ENCODE data around the gene ZC3H4.

Gene ZC3H4

DNA sequence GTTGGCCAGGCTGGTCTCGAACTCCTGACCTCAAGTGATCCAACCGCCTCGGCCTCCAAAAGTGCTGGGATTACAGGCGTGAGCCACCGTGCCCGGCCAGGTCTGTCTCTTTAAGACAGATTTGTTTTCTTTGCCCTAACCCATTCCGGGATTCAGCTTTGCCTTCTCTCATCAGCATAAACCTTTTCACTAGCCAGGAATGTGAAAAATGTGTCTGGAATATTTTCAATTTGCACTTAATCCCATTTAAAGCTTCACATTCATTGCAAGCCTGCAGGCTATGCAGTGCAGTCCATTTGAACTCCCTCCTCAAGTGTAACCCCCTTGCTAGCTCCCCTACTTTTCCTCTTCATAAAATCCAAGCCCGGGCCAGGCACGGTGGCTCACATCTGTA lies 64.3 kb downstream of the ZC3H4 start:
- DNase-seq (ENCODE audit: low spot score), result peak; percentile 38

GRCh38 chr19:47047763-47048405 lies 65.7 kb downstream of the ZC3H4 start:
- peak; percentile 99 for DNase-seq (ENCODE audit: low spot score)

GRCh38 chr19:47047272-47047762 lies 66.3 kb downstream of the ZC3H4 start:
- DNase-seq (ENCODE audit: low spot score), result no peak

GRCh38 chr19:47045867-47046470 lies 67.6 kb downstream of the ZC3H4 start:
- no peak for DNase-seq (ENCODE audit: low spot score)

GRCh38 chr19:47044946-47045866 lies 68.4 kb downstream of the ZC3H4 start:
- no peak for DNase-seq (ENCODE audit: low spot score)

- DNase-seq (ENCODE audit: low spot score), result no peak
Measured at GRCh38 chr19:47040869-47041268, 72.7 kb downstream of the ZC3H4 start.

DNA sequence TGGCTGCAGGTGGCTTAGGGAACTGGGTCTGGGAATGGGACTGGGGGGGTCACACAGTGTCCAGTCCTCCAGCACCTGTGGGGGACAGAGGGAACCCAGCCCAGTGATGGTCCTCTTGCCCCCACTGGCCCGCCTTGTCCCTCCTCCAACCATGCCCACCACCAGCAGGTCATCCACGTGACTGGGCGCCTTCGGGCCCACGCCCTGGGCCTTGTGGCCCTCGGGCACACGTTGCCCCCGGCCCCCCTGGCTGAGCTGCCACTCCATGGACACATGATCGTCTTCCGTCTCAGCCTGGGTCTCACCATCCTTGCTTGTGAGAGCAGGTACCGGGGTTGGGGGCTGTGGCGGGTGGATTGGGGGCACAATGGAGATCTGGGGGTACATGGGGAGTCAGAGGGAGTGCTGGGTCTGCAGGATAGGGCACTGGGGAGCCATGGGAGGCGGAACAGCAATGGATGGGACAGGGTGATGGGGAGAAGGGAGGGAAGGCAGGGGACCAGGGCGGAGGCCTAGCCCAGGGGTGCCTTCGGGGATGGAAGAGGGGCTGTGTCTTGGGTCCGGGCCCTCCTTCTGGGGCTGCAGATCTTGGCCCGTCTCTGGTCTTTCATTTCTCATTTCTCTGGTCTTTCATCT lies 74.2 kb downstream of the ZC3H4 start:
- no peak for DNase-seq (ENCODE audit: low spot score)

DNA sequence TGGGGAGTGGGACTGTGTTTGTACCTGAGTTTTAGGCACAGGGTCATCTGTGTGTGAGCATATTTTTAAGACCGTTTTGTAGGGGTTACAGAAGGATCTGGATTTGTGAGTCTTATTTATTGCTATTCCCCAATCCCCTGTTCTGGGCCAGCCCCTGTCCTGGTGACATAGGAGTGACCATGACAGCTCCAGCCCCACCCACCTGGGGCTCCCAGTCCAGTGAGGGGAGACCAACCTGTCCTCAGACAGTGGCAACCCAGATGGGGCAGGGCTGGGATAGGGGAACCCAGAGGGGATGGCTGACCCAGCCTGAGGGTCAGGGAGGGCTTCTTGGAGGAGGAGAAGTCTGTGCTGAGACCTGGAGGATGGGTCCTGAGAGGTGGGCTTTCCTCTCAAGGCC lies 75.8 kb downstream of the ZC3H4 start:
- no peak for DNase-seq (ENCODE audit: low spot score)

DNA sequence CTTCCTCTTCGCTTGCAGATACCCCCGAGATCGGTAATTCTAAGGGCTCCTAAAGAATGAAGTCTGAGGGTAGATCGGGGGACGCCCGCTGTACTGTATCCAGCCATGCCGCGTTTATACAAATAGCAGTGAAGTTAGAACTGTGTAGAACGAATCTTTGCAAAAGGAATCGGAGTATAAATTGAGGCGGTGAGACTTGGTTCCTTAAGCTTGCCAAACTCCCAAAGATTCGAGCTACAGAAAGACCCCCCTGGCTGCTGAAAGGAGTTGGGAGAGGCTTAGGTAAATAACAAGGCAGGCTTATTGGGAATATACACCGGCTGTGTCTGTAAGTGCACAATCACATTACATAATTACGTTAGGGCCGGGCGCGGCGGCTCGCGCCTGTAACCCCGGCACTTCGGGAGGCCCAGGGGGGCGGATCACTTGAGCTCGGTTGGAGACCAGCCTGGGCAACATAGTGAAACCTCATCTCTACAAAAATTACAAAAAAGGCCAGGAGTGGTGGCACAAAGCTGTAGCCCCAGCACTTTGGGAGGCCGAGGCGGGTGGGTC lies 77.4 kb downstream of the ZC3H4 start:
- no peak for DNase-seq (ENCODE audit: low spot score)

DNA sequence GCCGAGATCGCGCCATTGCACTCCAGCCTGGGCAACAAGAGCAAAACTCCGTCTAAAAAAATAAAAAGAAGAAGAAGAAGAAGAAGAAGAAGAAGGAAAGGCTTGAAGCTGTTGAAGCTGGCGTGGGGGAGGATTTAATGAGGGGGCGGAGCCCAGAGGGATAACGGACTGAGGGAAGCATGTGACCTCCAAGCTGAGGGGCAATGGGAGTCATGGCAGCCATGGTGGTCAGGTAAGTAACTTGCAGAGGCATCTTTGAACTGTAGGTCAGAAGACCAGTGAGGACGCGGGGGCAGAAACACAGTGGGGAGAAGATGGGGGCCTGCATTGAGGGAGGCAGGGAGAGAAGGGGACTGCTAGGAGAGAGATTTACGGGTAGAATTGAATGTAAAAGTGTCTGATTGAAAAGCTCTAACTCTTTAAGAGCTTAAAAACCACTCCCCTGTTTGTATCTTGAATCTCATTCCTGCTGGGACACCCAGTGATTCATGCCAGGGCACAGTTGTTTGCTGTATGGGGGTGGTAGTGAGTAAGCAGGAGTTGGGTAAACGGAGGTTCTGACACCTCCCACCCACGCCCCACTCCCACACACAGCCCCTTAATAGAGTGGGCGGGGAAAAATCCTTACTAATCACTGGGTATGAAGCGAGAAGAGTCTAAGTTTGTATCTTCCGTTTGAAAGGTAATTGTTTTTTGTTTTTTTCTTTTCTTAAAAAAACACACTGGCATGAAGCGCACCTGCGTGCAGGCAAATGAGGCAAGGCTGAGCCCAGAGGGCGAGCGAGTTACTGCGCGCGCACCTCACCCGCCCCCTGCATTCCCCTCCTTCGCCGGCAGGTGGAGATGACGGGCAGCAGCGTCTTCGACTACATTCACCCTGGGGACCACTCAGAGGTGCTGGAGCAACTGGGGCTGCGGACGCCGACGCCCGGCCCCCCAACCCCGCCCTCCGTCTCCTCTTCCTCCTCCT lies 78.2 kb downstream of the ZC3H4 start:
- DNase-seq (ENCODE audit: low spot score), result peak; percentile 97

DNA sequence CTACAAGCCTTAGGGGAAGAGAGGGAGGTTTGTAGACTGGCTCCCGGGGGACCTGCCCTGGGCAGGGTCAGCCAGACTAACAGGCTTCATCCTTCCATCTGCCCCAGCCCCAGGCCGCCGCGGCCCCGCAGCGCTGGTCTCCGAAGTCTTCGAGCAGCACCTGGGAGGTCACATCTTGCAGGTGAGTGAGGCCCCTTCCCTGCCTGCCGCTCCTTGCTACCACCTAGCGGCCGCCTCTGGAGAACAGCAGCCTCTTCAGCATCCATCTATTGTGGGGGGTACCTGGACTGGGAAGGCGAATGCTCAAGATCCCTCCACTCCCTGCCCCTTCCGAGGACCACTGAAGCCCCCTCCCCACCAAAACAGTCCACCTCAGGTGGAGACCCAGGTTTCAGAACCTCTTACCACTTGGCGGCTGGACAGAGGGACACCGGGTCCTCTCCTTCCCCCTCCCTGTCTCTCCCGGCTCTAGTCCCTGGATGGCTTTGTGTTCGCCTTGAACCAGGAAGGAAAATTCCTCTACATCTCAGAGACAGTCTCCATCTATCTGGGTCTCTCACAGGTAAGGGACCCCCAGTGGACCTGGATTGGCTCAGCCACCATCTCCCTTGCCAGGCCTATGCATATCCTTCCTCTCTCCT lies 81.3 kb downstream of the ZC3H4 start:
- DNase-seq (ENCODE audit: low spot score), result peak; percentile 47

GRCh38 chr19:47028195-47028601 lies 85.4 kb downstream of the ZC3H4 start:
- no peak for DNase-seq (ENCODE audit: low spot score)

GRCh38 chr19:47027586-47028088 lies 85.9 kb downstream of the ZC3H4 start:
- no peak for DNase-seq (ENCODE audit: low spot score)

- DNase-seq (ENCODE audit: low spot score), result no peak
Measured at GRCh38 chr19:47026889-47027288, 86.7 kb downstream of the ZC3H4 start.

DNA sequence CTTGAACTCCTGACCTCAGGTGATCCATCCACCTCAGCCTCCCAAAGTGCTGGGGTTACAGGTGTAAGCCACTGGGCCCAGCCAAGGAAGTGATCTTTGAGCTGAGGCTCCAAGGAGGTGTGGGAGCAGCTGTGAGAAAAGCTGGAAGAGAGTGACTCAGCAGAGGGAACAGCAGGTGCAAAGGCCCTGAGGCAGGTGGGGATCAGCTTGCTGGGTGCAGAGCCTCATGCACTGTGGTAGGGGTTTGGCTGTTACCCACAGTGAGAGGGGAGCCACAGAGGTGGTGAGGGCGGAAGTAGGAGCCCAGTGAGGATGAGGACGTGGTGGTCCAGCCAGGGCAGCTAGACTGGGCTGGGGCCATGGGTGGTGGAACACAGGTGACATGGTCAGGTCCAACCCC lies 87.4 kb downstream of the ZC3H4 start:
- DNase-seq (ENCODE audit: low spot score), result no peak

GRCh38 chr19:47024502-47024901 lies 89.1 kb downstream of the ZC3H4 start:
- no peak for DNase-seq (ENCODE audit: low spot score)

DNA sequence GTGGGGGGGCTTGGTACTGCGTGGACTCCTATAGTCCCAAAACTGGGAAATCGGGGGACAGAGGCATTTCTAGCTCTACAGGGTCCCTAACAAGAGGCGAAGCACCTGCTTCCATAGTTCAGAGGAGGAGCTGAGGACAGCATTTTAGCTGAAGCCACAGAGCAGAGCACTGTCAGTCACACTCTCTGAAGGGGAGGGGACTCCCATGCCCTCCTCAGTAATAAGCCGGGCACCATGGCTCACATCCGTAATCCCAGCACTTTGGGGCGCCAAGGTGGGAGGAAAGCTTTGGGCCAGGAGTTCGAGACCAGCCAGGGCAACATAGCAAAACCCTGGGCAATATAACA lies 90.2 kb downstream of the ZC3H4 start:
- no peak for DNase-seq (ENCODE audit: low spot score)

DNA sequence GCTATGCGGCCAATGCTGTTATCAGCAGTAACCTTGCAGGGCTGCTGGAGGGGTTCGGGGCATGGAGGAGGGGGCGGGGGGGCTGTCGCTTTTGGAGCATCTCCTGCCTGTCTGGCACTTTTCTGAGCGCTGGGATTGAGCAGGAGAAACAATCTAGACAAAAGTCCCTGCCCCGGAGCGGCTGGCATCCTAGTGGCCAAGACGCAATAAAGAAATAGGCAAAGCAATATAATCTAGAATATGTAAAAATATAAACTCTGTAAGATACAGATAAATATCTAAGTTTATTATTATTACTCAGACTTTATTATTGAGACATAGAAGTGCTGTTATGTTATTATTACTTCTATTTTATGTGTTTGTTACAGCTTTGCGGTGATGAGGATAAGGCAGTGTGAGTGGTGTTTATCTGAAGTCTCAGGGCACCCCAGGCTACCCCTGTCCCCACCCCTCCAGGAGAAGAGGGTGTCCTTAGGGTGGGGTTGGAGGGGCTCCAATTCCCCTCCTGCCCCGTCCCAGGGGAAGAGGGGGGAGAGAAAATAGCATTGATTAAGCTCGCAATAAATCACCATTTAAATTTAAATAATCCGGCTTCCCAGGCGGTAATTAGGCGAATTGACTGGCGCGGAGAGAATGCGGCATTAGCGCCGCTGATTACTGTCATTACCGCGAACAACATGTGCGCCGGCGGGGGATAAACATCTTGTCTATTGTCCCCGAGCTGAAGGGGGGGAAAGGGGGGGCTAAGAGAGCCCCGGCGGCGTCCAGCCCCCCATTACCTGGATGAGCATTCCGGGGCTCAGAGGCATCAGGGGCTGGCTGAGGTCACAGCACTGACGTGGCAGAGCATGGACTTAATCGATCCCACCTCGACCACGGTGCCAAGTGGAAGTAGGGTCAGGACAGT lies 90.8 kb downstream of the ZC3H4 start:
- DNase-seq (ENCODE audit: low spot score), result no peak

- DNase-seq (ENCODE audit: low spot score), result no peak
Measured at GRCh38 chr19:47022140-47022536, 91.4 kb downstream of the ZC3H4 start.

Data from AG08395 (cell line).